GM19372 (cell line): ENCODE results near the gene HMBS.
"Not testable (repeated sequence)": the region's sequence is repeated elsewhere in the genome, so short reads cannot be mapped to it uniquely, and the experiment has no call there.

Experiments used
- ATAC-seq: cut with Tn5 transposase; IDR thresholded peaks from one replicate; pipeline ENCODE4 v1.9.1; 2021; ENCODE audit warnings: mild to moderate bottlenecking, low read depth, moderate library complexity; ENCODE audit not compliant: unreplicated experiment

HMBS gene

GRCh38 chr11:119100994-119101758 is 16.5 kb downstream of the HMBS start:
- peak; percentile 10 for ATAC-seq

GRCh38 chr11:119101759-119102423 is 17.2 kb downstream of the HMBS start, which contains the start of gene DPAGT1:
TSS of gene DPAGT1 (minus strand) at chr11:119101853. CDS start at chr11:119101655, 198 bp downstream.
- peak; percentile 78 for ATAC-seq

- not testable (repeated sequence) for ATAC-seq
Observed at GRCh38 chr11:119103161-119103664, 18.5 kb downstream of the HMBS start.

GRCh38 chr11:119103793-119104192 is 19.1 kb downstream of the HMBS start:
- no peak for ATAC-seq

- peak; percentile 80 for ATAC-seq
Observed at GRCh38 chr11:119106564-119107537, 22.2 kb downstream of the HMBS start, which contains the start of gene C2CD2L. TSS of gene C2CD2L (plus strand) at chr11:119107344. CDS start at chr11:119107742, 398 bp downstream.

GRCh38 chr11:119107538-119108145 is 23.0 kb downstream of the HMBS start:
- peak; percentile 12 for ATAC-seq

GRCh38 chr11:119108146-119108856 is 23.6 kb downstream of the HMBS start:
- ATAC-seq: no peak

- no peak for ATAC-seq
Observed at GRCh38 chr11:119108857-119109221, 24.2 kb downstream of the HMBS start.

GRCh38 chr11:119109843-119110242 is 25.2 kb downstream of the HMBS start:
- no peak for ATAC-seq

- no peak for ATAC-seq
Observed at GRCh38 chr11:119110439-119110838, 25.8 kb downstream of the HMBS start.

GRCh38 chr11:119111361-119111925 is 26.8 kb downstream of the HMBS start:
- no peak for ATAC-seq

- ATAC-seq: no peak
Observed at GRCh38 chr11:119112314-119113020, 27.8 kb downstream of the HMBS start.

GRCh38 chr11:119113716-119114115 is 29.0 kb downstream of the HMBS start:
- no peak for ATAC-seq

GRCh38 chr11:119114351-119114750 is 29.7 kb downstream of the HMBS start:
- ATAC-seq: no peak

- ATAC-seq: no peak
Observed at GRCh38 chr11:119115484-119116234, 31.0 kb downstream of the HMBS start.

GRCh38 chr11:119116235-119116594 is 31.5 kb downstream of the HMBS start:
- ATAC-seq: no peak

GRCh38 chr11:119116601-119117000 is 31.9 kb downstream of the HMBS start:
- ATAC-seq: no peak
